NCI-H82 (cell line): ENCODE data around the gene GNG7.

Experiments used
- DNase-seq: peaks from one replicate; lab custom pipeline; 2025; lab: John Stamatoyannopoulos, UW

The GNG7 gene

DNA sequence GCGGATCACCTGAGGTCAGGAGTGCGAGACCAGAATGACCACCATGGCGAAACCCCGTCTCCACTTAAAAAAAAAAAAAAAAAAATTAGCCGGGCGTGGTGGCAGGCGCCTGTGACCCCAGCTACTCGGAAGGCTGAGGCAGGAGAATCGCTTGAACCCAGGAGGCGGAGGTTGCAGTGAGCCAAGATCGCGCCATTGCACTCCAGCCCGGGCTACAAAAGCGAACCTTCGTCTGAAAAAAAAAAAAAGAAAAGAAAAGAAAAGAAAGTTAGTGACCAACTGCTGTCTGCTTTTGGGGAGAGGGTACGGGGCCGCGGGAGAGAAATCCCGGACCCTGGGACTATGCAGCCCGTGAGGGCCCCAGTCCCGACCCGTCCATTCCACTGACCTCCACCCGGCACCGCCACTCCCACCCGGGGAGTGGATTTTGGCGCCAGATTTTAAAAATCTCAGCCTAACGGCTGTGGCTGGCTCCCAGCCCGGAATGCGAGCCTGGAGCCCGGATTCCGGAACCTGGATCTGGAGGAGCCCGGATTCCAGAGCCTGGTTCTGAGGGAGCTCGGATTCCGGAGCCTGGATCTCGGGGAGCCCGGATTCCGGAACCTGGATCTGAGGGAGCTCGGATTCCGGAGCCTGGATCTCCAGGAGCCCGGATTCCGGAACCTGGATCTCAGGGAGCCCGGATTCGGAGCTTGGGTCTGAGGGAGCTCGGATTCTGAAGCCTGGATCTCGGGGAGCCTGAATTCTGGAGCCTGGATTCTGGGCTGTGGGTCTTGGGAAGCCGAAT, 239.7 kb downstream of the GNG7 start:
- peak; percentile 90 for DNase-seq

DNA sequence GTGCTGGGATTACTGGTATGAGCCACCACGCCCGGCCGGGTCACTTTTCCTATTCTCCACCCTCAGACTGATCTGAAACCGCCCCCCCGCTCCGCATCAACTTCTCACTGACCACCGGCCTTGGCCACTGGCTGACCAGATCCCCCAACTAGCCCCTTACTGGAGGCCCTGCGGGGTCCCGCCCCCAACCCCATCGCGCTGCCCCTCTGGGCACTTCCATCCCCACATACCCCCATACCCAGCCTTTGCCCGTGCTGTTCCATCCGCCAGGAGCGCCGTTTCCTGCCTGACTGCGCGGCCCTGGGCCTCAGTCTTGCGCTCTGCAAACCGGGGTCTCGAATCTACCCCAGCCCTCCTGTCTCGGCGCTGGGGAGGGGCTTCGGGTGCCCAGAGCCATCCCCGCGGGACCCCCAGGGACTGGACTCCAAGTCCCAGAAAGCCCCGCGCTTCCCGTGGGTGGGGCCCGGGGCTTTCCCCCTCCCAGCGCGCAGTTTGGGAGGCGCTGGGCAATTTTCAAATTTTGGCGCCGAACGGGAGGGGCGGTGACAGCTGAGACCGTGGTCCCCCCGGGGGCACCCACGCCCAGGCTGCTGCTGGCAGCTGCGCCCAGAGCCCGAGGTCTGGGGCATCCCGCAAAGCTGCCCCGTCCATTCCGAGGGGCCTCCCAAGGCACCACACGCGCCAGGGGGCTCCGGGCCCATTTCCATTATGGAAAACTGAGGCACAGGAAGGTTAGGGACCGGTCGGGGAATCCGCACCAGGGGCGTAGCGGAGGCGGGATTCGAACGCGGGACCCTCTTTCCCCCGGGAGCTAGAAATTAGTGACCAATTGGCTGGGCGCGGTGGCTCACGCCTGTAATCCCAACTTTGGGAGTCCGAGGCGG, 240.5 kb downstream of the GNG7 start:
- peak; percentile 37 for DNase-seq
